ENCODE results near the gene TMEM165. TPM values are rescaled to one million over a fixed set of nuclear protein-coding genes. Genes with fewer than 3 reads are reported as not detected.

TMEM165 gene
- total RNA-seq, 2 experiments from 2014 or later: 50.4 to 56.8 TPM

DNA sequence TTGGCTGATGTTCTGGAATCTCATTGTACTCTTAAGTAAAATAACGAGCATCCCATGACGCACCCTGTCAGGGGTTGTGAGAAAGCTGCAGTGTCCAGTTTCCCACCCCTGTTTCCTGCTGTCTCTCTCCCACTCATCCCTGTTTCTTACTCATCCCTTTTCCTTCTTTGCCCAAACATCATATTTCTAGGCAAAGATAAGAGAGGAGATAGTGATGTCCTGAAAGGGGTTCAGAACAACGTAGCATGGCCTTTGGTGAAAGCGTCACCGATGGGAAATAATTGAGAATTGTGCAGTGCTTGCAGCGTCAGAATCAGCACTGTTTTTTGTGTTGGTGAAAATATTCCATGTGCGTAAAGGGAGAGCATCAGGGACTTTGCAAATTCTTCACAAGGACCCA is 23.5 kb upstream of the TMEM165 start:
- Mint-ChIP-seq H3K4me3 (no peak overlapping the region), H3K9me3 (no peaks in the 10 kb centered on the region), H3K27me3 (no peaks in the 10 kb centered on the region), H3K27ac (no peak overlapping the region), H3K36me3 (peaks cover 8% of the 10 kb centered on the region), H3K4me1 (ENCODE audit: low read depth) (no peaks in the 10 kb centered on the region)
- POLR2A ChIA-PET: no interaction called here
- no peak for DNase-seq
- CTCF ChIA-PET: interaction anchor here (0.9 to 1.5 kb wide), 2 partner anchors 18 to 60 kb away, joined by 4 to 6 read pairs; no protein-coding TSS in a partner anchor
- intact Hi-C loops (cut with micrococcal nuclease): no loop called here

DNA sequence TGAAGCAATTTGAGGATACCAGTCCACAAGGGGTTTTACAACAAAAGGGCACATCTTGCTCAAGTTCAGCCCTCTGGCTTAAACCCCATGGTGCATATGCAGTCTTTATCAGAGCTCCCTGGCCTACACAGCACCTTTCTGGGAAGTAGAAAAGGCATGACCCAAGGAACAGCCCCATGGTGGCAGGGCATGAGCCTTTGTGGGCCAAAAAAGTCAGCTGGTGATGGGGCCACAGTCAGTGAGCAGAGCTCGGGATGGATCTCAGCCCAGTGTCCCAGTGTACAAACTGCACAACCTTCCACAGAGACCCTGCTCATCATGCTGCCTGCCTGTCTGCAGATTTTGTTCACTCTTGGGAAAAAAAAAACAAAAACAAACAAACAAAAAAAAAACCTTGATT is 22.3 kb upstream of the TMEM165 start:
- ChIA-PET CTCF (interaction anchor here (0.9 to 1.5 kb wide), 2 partner anchors 17 to 61 kb away, joined by 4 to 6 read pairs; no protein-coding TSS in a partner anchor), POLR2A (interaction anchor here (0.6 kb wide), 1 partner anchor 23 kb away, joined by 4 read pairs; no protein-coding TSS in a partner anchor)
- Mint-ChIP-seq H3K9me3 (no peaks in the 10 kb centered on the region), H3K4me1 (ENCODE audit: low read depth) (no peaks in the 10 kb centered on the region), H3K27ac (no peak overlapping the region), H3K4me3 (no peak overlapping the region), H3K36me3 (peaks cover 5% of the 10 kb centered on the region), H3K27me3 (no peaks in the 10 kb centered on the region)
- intact Hi-C loops (cut with micrococcal nuclease): no loop called here
- no peak for DNase-seq

DNA sequence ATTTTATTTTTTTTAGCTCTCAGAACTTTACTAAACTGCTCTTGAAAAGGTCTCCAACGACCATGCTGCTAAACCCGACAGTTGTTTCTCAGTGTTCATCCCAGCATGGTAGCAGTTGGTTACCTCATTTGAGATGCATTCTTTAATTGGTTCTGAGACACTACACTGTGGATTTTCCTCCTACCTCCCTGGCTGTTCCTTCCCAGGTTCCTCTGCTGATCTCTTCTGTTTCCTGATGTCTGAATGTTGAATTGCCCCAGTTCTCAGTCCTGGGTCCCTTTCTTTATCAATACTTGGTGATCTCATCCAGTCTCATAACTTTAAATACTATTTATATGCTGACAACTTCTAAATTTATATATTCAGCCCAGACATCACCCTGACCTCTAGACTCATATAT is 19.1 kb upstream of the TMEM165 start:
- H3K36me3 Mint-ChIP-seq: no peaks in the 10 kb centered on the region
- CTCF ChIA-PET: no interaction called here
- no peaks in the 10 kb centered on the region for H3K9me3 Mint-ChIP-seq
- POLR2A ChIA-PET: no interaction called here
- no peaks in the 10 kb centered on the region for H3K4me1 Mint-ChIP-seq (ENCODE audit: low read depth)
- H3K4me3 Mint-ChIP-seq: no peak overlapping the region
- no peak overlapping the region for H3K27ac Mint-ChIP-seq
- intact Hi-C loops (cut with micrococcal nuclease): no loop called here
- no peaks in the 10 kb centered on the region for H3K27me3 Mint-ChIP-seq
- DNase-seq: no peak

DNA sequence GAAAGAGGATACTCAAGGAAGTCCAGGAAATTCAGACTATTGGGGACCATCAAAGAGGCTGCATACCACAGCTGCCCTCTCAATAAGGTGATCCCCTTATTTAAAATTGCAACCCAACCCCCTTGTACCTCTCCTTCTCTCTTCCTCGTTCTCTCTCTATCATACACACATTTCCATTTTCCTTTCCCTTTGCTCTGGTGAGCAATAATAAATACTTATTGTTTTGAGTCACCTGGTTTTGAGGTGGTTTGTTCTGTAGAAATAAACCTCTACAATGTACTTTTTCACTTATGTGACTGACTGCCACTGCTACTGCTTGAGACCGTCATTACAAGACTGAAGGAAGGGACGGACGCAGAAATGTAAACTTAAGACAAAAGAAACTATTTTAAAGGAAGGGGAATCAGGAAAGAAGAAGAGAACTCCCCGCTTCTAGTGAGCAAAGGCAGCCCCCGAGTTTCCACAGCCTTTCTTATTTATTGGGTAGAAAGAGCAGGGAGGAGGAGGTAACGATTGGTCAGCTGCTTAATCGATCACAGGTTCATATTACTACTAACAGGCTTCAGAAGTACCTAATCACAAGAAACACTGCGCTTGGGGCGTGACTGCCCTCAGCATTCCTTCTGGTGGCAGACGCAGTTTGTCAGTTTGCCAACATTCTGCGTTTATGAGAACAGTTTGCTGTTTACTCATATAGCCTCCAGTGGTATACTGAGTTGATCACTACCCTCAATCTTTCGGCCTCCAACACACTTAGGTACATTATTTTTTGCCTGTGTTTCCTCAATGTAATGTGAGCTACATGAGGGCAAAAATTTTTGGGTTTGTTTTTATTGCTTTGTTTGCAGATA is 16.9 kb upstream of the TMEM165 start:
- no peak for DNase-seq
- intact Hi-C loops (cut with micrococcal nuclease): loop anchor here (2.0 kb wide), 1 partner anchor 28 kb away; no protein-coding TSS in a partner anchor
- POLR2A ChIA-PET: no interaction called here
- Mint-ChIP-seq H3K27me3 (no peaks in the 10 kb centered on the region), H3K27ac (no peak overlapping the region), H3K36me3 (no peaks in the 10 kb centered on the region), H3K4me3 (no peak overlapping the region), H3K4me1 (ENCODE audit: low read depth) (no peaks in the 10 kb centered on the region), H3K9me3 (no peaks in the 10 kb centered on the region)
- CTCF ChIA-PET: no interaction called here

DNA sequence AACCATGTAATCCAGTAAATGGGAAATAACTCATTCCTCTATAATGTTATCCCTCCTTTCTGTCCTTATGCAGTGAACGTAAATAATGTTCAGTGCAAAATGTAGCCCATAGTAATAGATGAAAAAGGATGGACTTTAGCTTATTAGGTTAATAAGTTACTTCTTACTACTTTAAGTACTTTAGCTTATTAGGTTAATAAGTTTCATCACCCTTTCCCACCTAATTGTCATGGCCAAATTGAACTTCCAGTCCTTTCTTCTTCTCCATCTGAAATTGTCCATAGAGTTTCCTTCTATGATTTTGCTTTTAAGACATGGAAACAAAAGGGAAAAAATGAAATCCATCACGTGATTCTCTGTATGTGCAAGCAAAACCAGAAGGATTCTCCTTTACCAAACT is 15.2 kb upstream of the TMEM165 start:
- CTCF ChIA-PET: no interaction called here
- Mint-ChIP-seq H3K36me3 (no peaks in the 10 kb centered on the region), H3K9me3 (no peaks in the 10 kb centered on the region)

DNA sequence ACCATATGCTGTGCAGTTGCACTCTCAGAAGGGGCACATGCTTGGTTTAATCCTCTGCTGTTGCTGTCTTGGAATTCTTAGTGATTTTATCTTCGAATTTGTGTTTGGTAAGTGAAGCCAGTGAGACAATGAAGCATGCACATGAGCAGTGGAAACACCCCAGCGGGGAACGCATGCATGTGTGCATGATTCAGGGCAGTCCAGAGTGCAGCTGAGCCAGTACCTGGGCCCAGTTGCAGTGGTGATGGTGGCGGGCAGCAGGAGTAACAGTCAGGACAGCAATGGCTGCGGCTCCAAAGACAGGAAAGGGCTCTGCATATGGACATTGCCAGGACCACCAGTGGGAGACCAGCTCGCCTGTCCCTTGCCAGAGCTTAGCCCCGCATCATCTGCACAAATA is 14.3 kb upstream of the TMEM165 start:
- H3K36me3 Mint-ChIP-seq: no peaks in the 10 kb centered on the region
- no peak overlapping the region for H3K27ac Mint-ChIP-seq
- no peak for DNase-seq
- CTCF ChIA-PET: no interaction called here
- H3K4me3 Mint-ChIP-seq: no peak overlapping the region
- no peaks in the 10 kb centered on the region for H3K27me3 Mint-ChIP-seq
- POLR2A ChIA-PET: no interaction called here
- no peaks in the 10 kb centered on the region for H3K9me3 Mint-ChIP-seq
- peaks cover 5% of the 10 kb centered on the region for H3K4me1 Mint-ChIP-seq (ENCODE audit: low read depth)
- intact Hi-C loops (cut with micrococcal nuclease): no loop called here

More for the DNA sequence above, 15.2 kb upstream of the TMEM165 start:
- Mint-ChIP-seq H3K27me3 (no peaks in the 10 kb centered on the region), H3K27ac (no peak overlapping the region), H3K4me1 (ENCODE audit: low read depth) (peaks cover 4% of the 10 kb centered on the region), H3K4me3 (no peak overlapping the region)
- POLR2A ChIA-PET: no interaction called here
- no peak for DNase-seq
- intact Hi-C loops (cut with micrococcal nuclease): no loop called here

DNA sequence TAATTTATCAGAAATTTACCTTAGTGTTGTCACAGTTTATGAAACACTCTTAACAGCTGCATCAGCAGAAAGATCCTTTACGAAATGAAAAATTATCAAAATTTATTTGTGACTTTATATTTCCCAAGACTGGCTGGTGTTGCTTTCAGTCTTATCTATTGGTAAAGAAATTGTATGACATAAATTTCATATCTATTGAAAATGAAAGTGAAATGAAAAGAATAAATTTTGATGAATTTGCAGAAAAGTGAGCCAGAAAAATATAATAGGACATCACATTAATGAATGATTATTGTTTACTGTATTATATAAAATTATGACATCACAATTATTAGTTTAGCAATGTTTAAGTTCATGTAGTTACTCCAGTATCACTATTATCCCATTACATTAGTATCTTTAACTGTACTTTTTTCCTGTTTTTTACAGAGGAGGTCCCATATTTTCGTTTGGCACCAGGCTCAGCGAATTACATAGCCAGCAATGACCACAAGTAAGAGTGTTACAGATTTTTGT is 13.2 kb upstream of the TMEM165 start:
- Mint-ChIP-seq H3K27me3 (no peaks in the 10 kb centered on the region), H3K9me3 (no peaks in the 10 kb centered on the region), H3K4me3 (no peak overlapping the region), H3K27ac (no peak overlapping the region), H3K4me1 (ENCODE audit: low read depth) (peaks cover 7% of the 10 kb centered on the region), H3K36me3 (no peaks in the 10 kb centered on the region)
- POLR2A ChIA-PET: no interaction called here
- no peak for DNase-seq
- intact Hi-C loops (cut with micrococcal nuclease): no loop called here
- CTCF ChIA-PET: no interaction called here

DNA sequence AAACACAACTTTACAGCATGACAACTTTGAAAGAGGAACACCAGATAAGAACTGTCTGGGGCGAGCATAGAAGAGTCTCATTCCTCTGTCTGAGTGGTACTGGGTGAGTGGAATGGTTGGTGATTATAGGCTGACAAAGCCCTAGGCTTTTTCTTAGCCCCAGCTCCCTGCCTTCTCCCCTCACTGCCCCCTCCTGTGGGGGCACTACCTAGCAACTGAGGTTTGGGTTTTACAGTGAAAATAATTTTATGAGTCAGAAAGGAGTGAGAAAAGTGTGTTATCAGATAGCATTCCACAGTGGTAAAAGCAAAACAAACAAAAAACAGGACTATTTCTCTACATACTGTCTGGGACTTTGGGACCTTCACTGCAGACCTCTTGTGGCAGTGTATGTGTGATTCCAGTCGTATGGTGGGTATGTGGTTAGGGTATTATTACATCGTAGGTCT is 10.5 kb upstream of the TMEM165 start:
- Mint-ChIP-seq H3K9me3 (no peaks in the 10 kb centered on the region), H3K4me1 (ENCODE audit: low read depth) (peaks cover 7% of the 10 kb centered on the region), H3K27ac (no peak overlapping the region), H3K27me3 (no peaks in the 10 kb centered on the region), H3K4me3 (no peak overlapping the region), H3K36me3 (no peaks in the 10 kb centered on the region)
- ChIA-PET POLR2A (no interaction called here), CTCF (interaction anchor here (0.6 to 1.3 kb wide), 2 partner anchors 10 to 40 kb away, joined by 5 to 6 read pairs; partner anchors contain the start of genes SRD5A3 and TMEM165)
- intact Hi-C loops (cut with micrococcal nuclease): no loop called here
- DNase-seq: peak; percentile 13

DNA sequence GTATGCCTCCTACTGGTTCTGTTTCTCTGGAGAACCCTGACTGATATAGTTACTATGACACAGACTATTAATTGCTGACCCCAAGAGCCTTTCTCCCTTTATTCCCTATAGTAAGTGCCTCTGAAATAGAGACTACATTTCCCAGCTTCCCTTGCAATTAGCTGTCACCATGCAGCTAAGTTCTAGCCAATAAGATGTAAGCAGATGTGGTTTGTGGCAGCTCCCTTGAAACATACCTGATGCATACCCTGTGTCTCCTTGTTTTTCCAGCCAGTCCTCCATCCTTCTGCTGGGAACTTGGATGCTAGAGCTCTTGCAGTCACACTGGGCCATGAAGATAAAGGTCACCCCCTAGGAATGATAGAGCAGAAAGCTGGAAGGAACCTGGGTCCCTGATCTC is 9.7 kb upstream of the TMEM165 start:
- intact Hi-C loops (cut with micrococcal nuclease): no loop called here
- Mint-ChIP-seq H3K36me3 (no peaks in the 10 kb centered on the region), H3K27ac (no peak overlapping the region), H3K27me3 (no peaks in the 10 kb centered on the region), H3K4me3 (no peak overlapping the region), H3K9me3 (no peaks in the 10 kb centered on the region), H3K4me1 (ENCODE audit: low read depth) (peaks cover 7% of the 10 kb centered on the region)
- ChIA-PET POLR2A (interaction anchor here (0.9 kb wide), 1 partner anchor 9 kb away, joined by 3 read pairs; no protein-coding TSS in a partner anchor), CTCF (interaction anchor here (0.7 kb wide), 1 partner anchor 9 kb away, joined by 5 read pairs; no protein-coding TSS in a partner anchor)
- DNase-seq: no peak

DNA sequence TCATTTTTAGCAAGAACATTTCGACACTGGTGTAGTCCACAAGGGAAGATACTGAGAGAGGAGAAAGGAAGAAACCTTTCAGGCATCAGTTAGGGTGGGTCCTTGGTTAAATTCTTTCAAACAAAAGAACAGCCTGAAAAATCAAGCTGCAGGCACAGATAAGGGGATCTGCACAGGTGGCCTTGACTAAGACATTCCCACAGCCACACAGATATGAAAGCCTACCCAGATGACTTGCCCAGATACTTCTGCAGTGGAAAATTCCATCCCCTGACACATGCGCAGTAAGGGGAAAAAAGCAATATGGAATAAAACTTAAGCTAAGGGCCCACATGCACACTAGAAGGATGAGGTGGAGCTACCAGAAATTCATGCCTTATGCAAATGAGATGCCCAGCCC is 8.9 kb upstream of the TMEM165 start:
- no peak for DNase-seq
- H3K4me3 Mint-ChIP-seq: no peak overlapping the region
- no peaks in the 10 kb centered on the region for H3K36me3 Mint-ChIP-seq
- peaks cover 7% of the 10 kb centered on the region for H3K4me1 Mint-ChIP-seq (ENCODE audit: low read depth)
- H3K27ac Mint-ChIP-seq: no peak overlapping the region
- no peaks in the 10 kb centered on the region for H3K27me3 Mint-ChIP-seq
- ChIA-PET POLR2A (interaction anchor here (0.9 kb wide), 1 partner anchor 9 kb away, joined by 4 read pairs; the partner anchor contains the start of gene TMEM165), CTCF (no interaction called here)
- H3K9me3 Mint-ChIP-seq: no peaks in the 10 kb centered on the region
- intact Hi-C loops (cut with micrococcal nuclease): no loop called here

DNA sequence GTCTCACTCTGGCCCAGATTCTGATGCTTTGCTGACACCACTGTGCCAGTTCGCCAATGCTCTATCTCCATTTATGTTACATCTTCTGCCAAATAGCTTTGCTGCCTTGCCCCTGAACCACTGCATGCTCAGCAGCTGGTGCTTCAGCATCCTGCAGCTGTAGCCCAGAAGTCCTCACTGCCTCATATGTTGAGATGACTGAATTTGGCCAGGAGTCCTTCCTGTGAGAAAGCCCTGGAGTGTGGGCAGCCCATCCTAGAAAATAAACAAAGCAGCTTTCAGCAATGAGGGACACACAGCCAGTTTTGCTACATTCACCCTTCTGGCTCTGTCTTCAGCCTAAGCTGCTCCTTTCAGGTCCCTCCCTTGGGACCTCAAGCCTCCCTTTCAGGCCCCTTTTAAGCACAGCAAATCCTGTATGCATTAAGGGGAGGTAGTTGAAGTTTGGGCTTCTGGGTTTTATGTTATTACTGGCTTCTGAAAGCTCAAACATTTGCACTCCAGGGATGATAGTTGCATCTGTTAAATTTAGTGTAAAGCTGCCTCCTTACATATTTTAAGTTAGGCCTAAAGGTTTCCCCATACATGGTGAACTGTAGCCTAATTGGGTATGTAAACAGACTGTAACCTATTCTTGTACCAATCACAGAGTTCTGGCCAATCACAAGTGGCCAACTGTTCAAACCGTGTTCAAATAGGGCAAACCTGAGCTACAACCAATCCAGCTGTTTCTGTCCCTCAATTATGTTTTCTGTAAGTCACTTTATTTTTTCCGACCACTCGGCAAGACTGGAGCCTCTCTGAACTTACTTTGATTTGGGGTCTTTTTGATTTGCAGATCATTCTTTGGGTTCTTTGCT is 2.1 kb upstream of the TMEM165 start:
- H3K27me3 Mint-ChIP-seq: no peaks in the 10 kb centered on the region
- ChIA-PET CTCF (interaction anchor here (5.0 kb wide), 1 partner anchor 48 kb away, joined by 53 read pairs; the partner anchor contains the start of gene SRD5A3), POLR2A (interaction anchor here (2.2 kb wide), 1 partner anchor 48 kb away, joined by 10 read pairs; the partner anchor contains the start of gene SRD5A3)
- H3K4me3 Mint-ChIP-seq: no peak overlapping the region
- DNase-seq: no peak
- peaks cover 20% of the 10 kb centered on the region for H3K4me1 Mint-ChIP-seq (ENCODE audit: low read depth)
- no peak overlapping the region for H3K27ac Mint-ChIP-seq
- no peaks in the 10 kb centered on the region for H3K9me3 Mint-ChIP-seq
- intact Hi-C loops (cut with micrococcal nuclease): no loop called here
- peaks cover 19% of the 10 kb centered on the region for H3K36me3 Mint-ChIP-seq

DNA sequence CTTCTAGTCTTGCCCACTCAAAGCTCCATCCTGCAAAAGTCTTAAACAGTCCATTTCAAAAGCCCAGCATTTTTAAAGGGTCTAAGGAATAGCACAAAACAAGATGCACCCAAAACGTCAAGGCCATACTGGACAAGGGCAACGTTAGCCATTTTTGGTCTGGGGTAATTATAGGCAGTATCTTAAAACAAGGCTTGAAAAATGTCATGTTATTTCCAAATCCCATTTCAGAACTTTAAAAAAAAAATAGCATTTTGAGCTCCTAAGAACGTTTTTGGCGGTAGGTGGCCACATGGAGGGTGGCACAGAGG is 584 bp upstream of the TMEM165 start:
- CTCF ChIA-PET: interaction anchor here (0.5 to 5.0 kb wide), 12 partner anchors 9 to 599 kb away, joined by 3 to 53 read pairs (median 4); partner anchors contain the start of genes CEP135 and SRD5A3
- Mint-ChIP-seq H3K4me3 (peak overlapping the region; percentile 90), H3K4me1 (ENCODE audit: low read depth) (peaks cover 28% of the 10 kb centered on the region), H3K9me3 (no peaks in the 10 kb centered on the region), H3K27me3 (no peaks in the 10 kb centered on the region), H3K36me3 (peaks cover 25% of the 10 kb centered on the region), H3K27ac (peak overlapping the region; percentile 93)
- no peak for DNase-seq
- POLR2A ChIA-PET: interaction anchor here (0.6 to 2.2 kb wide), 6 partner anchors 8 to 459 kb away, joined by 3 to 10 read pairs (median 4); partner anchors contain the start of gene SRD5A3
- intact Hi-C loops (cut with micrococcal nuclease): loop anchor here (1.0 to 5.0 kb wide), 7 partner anchors 40 to 1042 kb away; partner anchors contain the start of genes EXOC1, PAICS, PPAT and SRD5A3
